ENCODE data around the gene TRIM16. TPM values are rescaled to one million over a fixed set of nuclear protein-coding genes. Genes with fewer than 3 reads are reported as not detected.

TRIM16 gene
- total and polyA plus RNA-seq, 2 of the 4 experiments (the other 2 are of a cell fraction): 22.3 to 52.5 TPM

DNA sequence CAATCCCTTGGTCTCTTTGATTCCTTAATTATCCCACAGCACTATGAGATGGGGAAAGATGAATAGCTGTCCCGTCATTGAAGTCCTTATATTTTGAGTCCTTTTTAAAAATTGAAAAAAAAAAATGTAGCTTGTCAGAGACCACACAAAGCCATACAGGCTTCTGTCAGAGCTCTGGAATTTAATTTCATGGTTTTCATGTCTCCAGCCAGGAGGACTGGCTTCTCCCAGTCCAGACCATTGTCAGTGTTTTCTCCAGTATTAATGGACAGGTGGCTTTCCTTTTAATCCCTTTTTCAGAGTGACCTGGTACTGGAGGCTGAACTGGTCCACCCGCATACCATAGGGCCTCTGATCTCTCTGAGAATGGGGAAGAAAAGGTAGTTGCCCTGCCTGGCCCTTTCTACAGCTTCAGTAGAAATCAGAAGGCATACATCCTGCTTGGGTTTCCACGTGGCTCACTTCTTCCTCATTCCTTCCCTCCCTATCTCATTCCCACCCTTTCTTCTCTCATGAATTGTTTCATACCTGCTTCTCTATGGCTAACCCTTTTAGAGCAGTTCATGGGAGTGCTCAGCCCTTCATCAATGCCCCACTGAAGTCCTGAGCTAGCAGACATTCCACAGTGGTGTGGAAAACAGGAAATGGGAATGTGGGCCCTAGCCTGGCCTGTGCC, 29.1 kb downstream of the TRIM16 start:
- dilution Hi-C loops (cut with HindIII; ENCODE audit: low sequenced_read_pairs, unreplicated experiment): no loop called here
- Histone ChIP-seq H3K4ac (ENCODE audit: low read depth, low read length) (peak overlapping the region; percentile 42), H3K56ac (ENCODE audit: extremely low read depth, insufficient read depth, low read length) (no peak overlapping the region), H3K27me3 (ENCODE audit: control insufficient read depth, insufficient read depth, low read length) (no peaks in the 10 kb centered on the region), H4K20me1 (ENCODE audit: insufficient read depth, low read length) (no peaks in the 10 kb centered on the region), H3K79me1 (ENCODE audit: low read depth in 1 of 2, low read length in 2 of 2) (peaks cover 3 to 14% of the 10 kb centered on the region in 2 experiments), H3K14ac (replicated peaks; ENCODE audit: low read depth, low read length) (0 out of 2 replicates have a peak overlapping the region, but pooled peaks have one; percentile 0), H2AFZ (replicated peaks; ENCODE audit: low read length, poor library complexity) (peak overlapping the region; percentile 1), H2AK9ac (replicated peaks; ENCODE audit: low read depth, low read length, poor library complexity) (no peak overlapping the region), H2BK5ac (ENCODE audit: low read depth, low read length, poor library complexity, severe bottlenecking) (no peak overlapping the region), H3K27ac (ENCODE audit: insufficient read depth, low read length) (no peak overlapping the region), H2AK5ac (ENCODE audit: low read depth, low read length) (no peak overlapping the region), H4K91ac (ENCODE audit: insufficient read depth, low read depth, low read length) (0 out of 2 replicates have a peak overlapping the region, but pooled peaks have one; percentile 37), H2BK20ac (ENCODE audit: low read depth, low read length) (no peak overlapping the region), H2BK120ac (ENCODE audit: low read depth, low read length) (no peak overlapping the region), H3K4me3 (ENCODE audit: insufficient read depth, low read depth, low read length) (no peak overlapping the region), H2BK15ac (ENCODE audit: low read depth, low read length) (peak overlapping the region; percentile 27; the same call in 2 of the 3 replicates), H3K9me1 (ENCODE audit: insufficient read depth, low read length) (peaks cover 4% of the 10 kb centered on the region), H3K9me3 (ENCODE audit: control insufficient read depth, insufficient read depth, low read length) (no peaks in the 10 kb centered on the region), H4K8ac (ENCODE audit: low read depth in 2 of 2, low read length in 2 of 2) (peak overlapping the region in 1 of 2 experiments; percentile 61; a peak in 2 of 4 replicates), H4K5ac (ENCODE audit: low read depth, low read length) (peak overlapping the region; percentile 42; the same call in 1 of the 2 replicates), H3K18ac (ENCODE audit: low read depth, low read length) (peak overlapping the region; percentile 17; the same call in 1 of the 2 replicates), H3K9ac (ENCODE audit: low read depth, low read length) (no peak overlapping the region), H3K4me2 (ENCODE audit: low read depth, low read length) (no peak overlapping the region), H3K36me3 (ENCODE audit: control insufficient read depth, insufficient read depth, low read length) (no peaks in the 10 kb centered on the region), H3K23ac (ENCODE audit: low read depth, low read length) (no peak overlapping the region), H3K4me1 (ENCODE audit: control insufficient read depth, insufficient read depth, low read length) (peaks cover 9% of the 10 kb centered on the region)
- TF ChIP-seq RFX5 (IDR thresholded peaks at IDR 0.05; ENCODE audit: low read depth, low read length): no peak
- no peak for TF ChIP-seq CHD1 (IDR thresholded peaks at IDR 0.05; ENCODE audit: low read depth, low read length)
- no peak for TF ChIP-seq CTCF (conservative IDR thresholded peaks at IDR 0.05; ENCODE audit: low read depth, low read length)
- TF ChIP-seq CEBPB (IDR thresholded peaks at IDR 0.05; ENCODE audit: low read depth, low read length): no peak
- TF ChIP-seq, protein P1, sequence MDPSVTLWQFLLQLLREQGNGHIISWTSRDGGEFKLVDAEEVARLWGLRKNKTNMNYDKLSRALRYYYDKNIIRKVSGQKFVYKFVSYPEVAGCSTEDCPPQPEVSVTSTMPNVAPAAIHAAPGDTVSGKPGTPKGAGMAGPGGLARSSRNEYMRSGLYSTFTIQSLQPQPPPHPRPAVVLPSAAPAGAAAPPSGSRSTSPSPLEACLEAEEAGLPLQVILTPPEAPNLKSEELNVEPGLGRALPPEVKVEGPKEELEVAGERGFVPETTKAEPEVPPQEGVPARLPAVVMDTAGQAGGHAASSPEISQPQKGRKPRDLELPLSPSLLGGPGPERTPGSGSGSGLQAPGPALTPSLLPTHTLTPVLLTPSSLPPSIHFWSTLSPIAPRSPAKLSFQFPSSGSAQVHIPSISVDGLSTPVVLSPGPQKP (IDR thresholded peaks at IDR 0.05; ENCODE audit: borderline replicate concordance, low read depth, low read length): no peak
- TF ChIP-seq, protein P2, sequence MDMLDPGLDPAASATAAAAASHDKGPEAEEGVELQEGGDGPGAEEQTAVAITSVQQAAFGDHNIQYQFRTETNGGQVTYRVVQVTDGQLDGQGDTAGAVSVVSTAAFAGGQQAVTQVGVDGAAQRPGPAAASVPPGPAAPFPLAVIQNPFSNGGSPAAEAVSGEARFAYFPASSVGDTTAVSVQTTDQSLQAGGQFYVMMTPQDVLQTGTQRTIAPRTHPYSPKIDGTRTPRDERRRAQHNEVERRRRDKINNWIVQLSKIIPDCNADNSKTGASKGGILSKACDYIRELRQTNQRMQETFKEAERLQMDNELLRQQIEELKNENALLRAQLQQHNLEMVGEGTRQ (IDR thresholded peaks at IDR 0.05; ENCODE audit: low read depth, low read length): no peak
- no peak for TF ChIP-seq MXI1 (IDR thresholded peaks at IDR 0.05; ENCODE audit: borderline replicate concordance, low read depth, low read length)
- TF ChIP-seq NFE2L2 (IDR thresholded peaks at IDR 0.05; ENCODE audit: low read depth, low read length): no peak
- TF ChIP-seq FOS (IDR thresholded peaks at IDR 0.05; ENCODE audit: low read depth, low read length): no peak
- TF ChIP-seq POLR2A (IDR thresholded peaks at IDR 0.05; ENCODE audit: low read depth, low read length): no peak
- POLR2A ChIA-PET (ENCODE audit: unreplicated experiment): no interaction called here
- DNase-seq (no peak), ATAC-seq (ENCODE audit: low read depth) (no peak)
- BruUV-seq (replicated peaks): no TSS peak
- no CpG with 5 or more reads among the region's 3 CpGs for WGBS, 2 experiments (ENCODE audit: extremely low coverage in 2 of 2, insufficient read length in 1 of 2)
- intact Hi-C loops (cut with micrococcal nuclease): loop anchor here (5.0 kb wide), 1 partner anchor 398 kb away; no protein-coding TSS in a partner anchor
- in situ Hi-C loops (cut with MboI; ENCODE audit: low sequenced_read_pairs): loop anchor here (25.0 kb wide), 1 partner anchor 393 kb away; the partner anchor contains the start of gene PMP22
- CTCF ChIA-PET: no interaction called here

All from IMR-90 (cell line).